ENCODE results near the gene SPECC1.
"Not testable (repeated sequence)": the region's sequence is repeated elsewhere in the genome, so short reads cannot be mapped to it uniquely, and the experiment has no call there.

SPECC1 gene

DNA sequence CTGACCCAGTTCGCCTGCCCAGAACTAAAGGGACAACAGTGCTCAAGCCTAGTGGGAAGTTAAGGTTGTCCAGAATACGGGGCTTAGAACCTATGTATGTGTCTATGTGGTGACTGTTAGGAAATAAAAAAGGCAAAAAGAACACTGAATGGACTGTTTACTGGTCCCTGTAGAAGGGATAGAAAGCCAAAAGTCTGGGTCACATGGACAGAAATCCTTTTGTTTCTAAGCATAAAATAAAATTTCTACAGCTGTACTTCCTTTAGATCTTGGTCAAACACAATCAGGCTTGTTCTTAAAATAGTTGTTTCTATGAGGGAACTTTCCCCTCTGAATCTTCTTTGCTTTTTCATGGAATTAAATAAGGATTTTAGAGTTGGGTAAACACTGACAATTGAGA, 245.4 kb downstream of the SPECC1 start:
- TF ChIP-seq, protein P1, sequence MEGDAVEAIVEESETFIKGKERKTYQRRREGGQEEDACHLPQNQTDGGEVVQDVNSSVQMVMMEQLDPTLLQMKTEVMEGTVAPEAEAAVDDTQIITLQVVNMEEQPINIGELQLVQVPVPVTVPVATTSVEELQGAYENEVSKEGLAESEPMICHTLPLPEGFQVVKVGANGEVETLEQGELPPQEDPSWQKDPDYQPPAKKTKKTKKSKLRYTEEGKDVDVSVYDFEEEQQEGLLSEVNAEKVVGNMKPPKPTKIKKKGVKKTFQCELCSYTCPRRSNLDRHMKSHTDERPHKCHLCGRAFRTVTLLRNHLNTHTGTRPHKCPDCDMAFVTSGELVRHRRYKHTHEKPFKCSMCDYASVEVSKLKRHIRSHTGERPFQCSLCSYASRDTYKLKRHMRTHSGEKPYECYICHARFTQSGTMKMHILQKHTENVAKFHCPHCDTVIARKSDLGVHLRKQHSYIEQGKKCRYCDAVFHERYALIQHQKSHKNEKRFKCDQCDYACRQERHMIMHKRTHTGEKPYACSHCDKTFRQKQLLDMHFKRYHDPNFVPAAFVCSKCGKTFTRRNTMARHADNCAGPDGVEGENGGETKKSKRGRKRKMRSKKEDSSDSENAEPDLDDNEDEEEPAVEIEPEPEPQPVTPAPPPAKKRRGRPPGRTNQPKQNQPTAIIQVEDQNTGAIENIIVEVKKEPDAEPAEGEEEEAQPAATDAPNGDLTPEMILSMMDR (IDR thresholded peaks at IDR 0.05; ENCODE audit: low read depth, low read length) = no peak
- DNase-seq (ENCODE audit: extremely low read depth, low read depth) = no peak

DNA sequence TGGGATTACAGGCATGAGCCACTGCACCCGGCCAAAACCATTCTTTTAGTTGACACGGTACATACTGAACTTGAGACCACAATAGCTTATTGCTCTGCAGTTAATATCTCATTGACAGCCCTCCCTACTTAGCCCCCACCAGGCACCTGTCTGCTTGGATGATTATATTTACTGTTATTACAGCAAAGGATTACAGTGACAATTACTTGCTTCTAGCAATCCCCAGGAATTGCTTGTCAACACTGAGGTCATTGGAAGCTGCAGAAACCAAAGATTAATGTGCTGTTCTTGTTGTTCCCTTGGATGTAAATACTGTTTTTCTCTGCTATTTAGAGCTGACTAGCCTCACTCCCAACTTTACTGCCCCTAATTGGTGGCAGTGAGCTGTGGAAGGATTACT, 247.0 kb downstream of the SPECC1 start:
- DNase-seq (ENCODE audit: extremely low read depth, low read depth) = no peak
- TF ChIP-seq, protein P1 (IDR thresholded peaks at IDR 0.05; ENCODE audit: low read depth, low read length) = no peak

DNA sequence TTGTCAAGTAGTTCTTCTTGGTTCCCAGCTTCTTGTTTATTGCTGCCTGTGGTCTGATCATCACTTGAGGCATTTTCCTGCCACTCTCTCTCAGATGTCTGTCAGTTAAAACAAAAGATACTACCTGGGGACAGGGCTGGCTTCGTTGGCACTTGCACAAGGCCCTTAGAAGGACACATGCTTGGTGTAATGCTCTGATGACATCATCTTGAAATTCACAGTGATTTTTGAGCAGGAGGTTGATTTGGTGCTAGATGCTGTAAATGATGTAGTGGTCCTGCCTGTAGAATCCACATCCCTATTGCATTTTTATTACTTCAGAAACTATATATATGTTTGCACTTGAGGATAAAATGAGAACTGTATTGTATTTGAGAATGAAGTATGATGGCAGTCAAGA, 247.8 kb downstream of the SPECC1 start:
- DNase-seq (ENCODE audit: extremely low read depth, low read depth) = no peak
- TF ChIP-seq, protein P1 (IDR thresholded peaks at IDR 0.05; ENCODE audit: low read depth, low read length) = no peak

DNA sequence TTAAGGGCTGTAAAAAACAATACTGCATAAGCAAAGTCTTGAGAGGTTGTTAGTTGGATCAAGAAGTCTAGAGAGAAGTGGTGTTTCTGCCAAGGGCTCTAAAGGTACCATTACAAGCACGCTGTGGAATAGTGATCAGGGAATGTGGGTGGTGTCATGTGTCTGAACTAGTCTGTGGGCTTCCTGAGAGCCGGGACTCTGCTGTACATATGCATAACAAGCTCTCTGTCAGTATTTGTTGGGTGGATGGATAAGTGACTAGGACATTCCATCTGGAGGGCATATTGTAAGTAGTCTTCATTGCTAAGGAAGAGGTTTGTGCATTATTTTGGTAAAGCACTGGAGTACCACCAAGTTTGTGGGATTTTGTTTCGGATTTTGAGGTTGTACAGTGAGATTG, 248.6 kb downstream of the SPECC1 start:
- TF ChIP-seq, protein P1 (IDR thresholded peaks at IDR 0.05; ENCODE audit: low read depth, low read length) = no peak
- no peak for DNase-seq (ENCODE audit: extremely low read depth, low read depth)

DNA sequence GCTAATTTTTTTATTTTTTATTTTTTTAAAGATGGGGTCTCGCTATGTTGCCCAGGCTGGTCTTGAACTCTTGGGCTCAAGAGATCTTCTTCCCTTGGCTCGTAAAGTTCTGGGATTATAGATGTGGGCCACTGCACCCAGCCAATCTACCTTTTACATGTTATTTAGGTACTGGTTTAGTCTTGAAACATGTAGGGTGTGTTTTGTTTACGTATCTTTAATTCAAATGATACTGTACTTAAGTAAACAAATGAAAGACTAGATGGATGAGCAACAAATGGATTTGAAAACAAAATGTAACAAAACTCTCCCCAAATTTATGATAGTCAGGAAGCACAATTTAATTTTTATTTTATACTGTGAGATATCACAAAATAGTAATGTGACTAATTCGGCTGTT, 250.5 kb downstream of the SPECC1 start:
- TF ChIP-seq, protein P1 (IDR thresholded peaks at IDR 0.05; ENCODE audit: low read depth, low read length) = no peak
- no peak for DNase-seq (ENCODE audit: extremely low read depth, low read depth)

DNA sequence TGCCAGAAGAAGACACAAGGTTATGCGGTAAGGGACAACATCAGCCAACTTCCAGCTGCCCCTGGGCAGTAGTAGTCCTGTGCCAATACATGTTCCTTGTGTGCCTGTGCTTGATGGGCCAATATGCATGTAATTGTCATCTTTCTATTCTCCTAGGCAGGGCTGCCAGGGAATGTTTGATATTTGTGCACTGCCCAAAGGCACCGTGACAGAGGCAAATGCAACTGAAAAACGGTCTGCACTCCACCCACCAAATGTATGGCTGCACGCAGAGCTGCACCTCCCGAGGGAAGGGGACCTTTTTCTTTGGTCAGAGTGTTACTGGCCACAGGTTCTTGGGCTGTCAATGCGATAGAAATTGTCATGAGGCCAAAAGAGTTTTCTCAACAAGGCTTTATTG, 251.1 kb downstream of the SPECC1 start:
- DNase-seq (ENCODE audit: extremely low read depth, low read depth) = no peak
- TF ChIP-seq, protein P1 (IDR thresholded peaks at IDR 0.05; ENCODE audit: low read depth, low read length) = no peak

DNA sequence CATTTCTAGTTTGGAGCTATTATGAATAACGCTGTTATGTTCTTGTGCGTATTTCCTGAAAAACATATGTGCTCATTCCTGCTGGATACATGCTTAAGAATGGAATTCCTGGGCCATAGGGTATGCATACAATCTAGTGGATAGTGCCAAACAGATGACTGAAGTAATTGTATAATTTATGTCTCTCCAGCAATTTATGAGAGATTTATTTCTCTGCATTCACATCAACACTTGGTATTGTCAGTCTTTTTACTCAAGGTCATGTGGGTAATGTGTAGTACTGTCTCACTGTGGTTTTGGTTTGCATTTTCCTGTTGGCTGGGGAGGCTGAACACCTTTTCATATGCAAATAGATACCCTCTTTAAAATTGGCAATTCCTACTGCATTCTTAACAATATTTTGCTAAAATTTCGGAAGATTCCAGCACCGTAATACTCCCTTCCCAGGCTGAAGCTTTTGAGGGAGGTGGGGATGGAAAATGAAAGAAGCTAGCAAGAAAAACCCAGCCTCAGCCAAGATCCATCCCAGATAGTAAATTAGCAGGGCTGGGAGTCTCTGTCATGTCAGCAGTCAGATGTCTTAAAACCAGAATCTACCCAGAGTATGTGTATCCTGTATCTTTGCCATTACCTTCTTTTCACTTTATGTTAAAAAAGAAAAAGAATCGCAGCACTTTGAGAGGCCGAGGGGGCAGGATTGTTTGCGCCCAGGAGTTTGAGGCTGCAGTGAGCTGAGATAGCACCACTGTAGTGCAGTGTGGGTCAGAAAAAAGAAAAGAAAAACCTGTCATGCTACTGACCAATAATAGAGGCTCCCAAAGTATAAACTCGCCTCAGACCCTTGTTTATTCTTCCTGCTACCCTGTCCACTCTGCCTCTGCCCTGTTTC, 253.3 kb downstream of the SPECC1 start:
- DNase-seq (ENCODE audit: extremely low read depth, low read depth) = no peak
- TF ChIP-seq, protein P1 (IDR thresholded peaks at IDR 0.05; ENCODE audit: low read depth, low read length) = no peak

DNA sequence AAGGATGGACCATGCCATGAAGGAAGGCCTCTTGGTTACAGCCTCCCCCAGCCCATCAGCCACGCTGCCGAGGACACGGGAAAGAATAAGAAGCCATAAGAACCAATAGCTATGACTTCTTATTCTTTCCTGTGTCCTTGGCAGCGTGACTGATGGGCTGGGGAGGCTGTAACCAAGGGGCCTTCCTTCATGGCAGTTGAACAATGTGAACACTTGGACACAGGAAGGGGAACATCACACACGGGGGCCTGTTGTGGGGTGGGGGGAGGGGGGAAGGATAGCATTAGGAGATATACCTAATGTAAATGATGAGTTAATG, 253.9 kb downstream of the SPECC1 start:
- not testable (repeated sequence) for DNase-seq (ENCODE audit: extremely low read depth, low read depth)

Measured in AG09319 (cell line).